SK-N-SH (cell line): ENCODE results near the gene PRKCH. TPM values are rescaled to one million over a fixed set of nuclear protein-coding genes. Genes with fewer than 3 reads are reported as not detected.

Experiments used
- CTCF ChIA-PET: fragments of 300-600, 350-600 bp; formaldehyde crosslinking; extraction: SDS; loops from one replicate; lab custom pipeline; 2021; lab: Yijun Ruan, JAX
- POLR2A ChIA-PET: fragments of 350-600 bp; sonication (Branson Sonifier 250); formaldehyde crosslinking; extraction: SDS; loops from one replicate; lab custom pipeline; 2020; ENCODE audit warnings: antibody characterized with exemption, inconsistent platforms; lab: Yijun Ruan, JAX
- DNase-seq: peaks from one replicate; pipeline ENCODE4 v3.0.0; 2012
- H2AFZ ChIP-seq: fragments of 200-600 bp; sonication (generic); 2 replicates; pipeline ENCODE4 v1.8.1; 2016; ENCODE audit warnings: antibody characterized with exemption, mild to moderate bottlenecking, low read depth
- H3F3A ChIP-seq: fragments of 200-600 bp; sonication (generic); replicated peaks from 2 replicates; pipeline ENCODE3; 2016; ENCODE audit warnings: antibody characterized with exemption, mild to moderate bottlenecking; ENCODE audit not compliant: insufficient read depth
- H3K27ac ChIP-seq, 2 experiments: fragments of 200-500 bp in 1 of 2; fragments of 200-600 bp in 1 of 2; sonication (Bioruptor generic) in 1 of 2; sonication (generic), shearing (Covaris generic) in 1 of 2; 2 replicates each; pipeline versions ENCODE4 v1.5.1 to v1.6.1; 2014 to 2016; ENCODE audit warnings: low read depth in 2 of 2, inconsistent platforms in 1 of 2, low read length in 1 of 2, mild to moderate bottlenecking in 1 of 2, mixed read lengths in 1 of 2
- H3K27me3 ChIP-seq: fragments of 200-600 bp; sonication (generic), shearing (Covaris generic); 2 replicates; pipeline ENCODE4 v1.6.1; 2016; ENCODE audit warnings: mixed run types; ENCODE audit not compliant: insufficient read depth
- H3K36me3 ChIP-seq, 2 experiments: fragments of 200-500 bp in 1 of 2; fragments of 200-600 bp in 1 of 2; sonication (Bioruptor generic) in 1 of 2; sonication (generic) in 1 of 2; replicated peaks in 1 of 2; 2 replicates each; pipeline versions ENCODE3 to v1.5.1; 2014 to 2016; ENCODE audit warnings: low read length in 1 of 2, mild to moderate bottlenecking in 1 of 2; ENCODE audit not compliant: insufficient read depth in 2 of 2, control insufficient read depth in 1 of 2
- H3K4me1 ChIP-seq, 2 experiments: fragments of 200-500 bp in 1 of 2; fragments of 200-600 bp in 1 of 2; sonication (Bioruptor generic) in 1 of 2; sonication (generic), shearing (Covaris generic) in 1 of 2; 2 replicates each; pipeline versions ENCODE4 v1.5.1 to v1.6.1; 2014 to 2016; ENCODE audit warnings: low read depth in 1 of 2, low read length in 1 of 2, mixed run types in 1 of 2; ENCODE audit not compliant: insufficient read depth in 2 of 2, control insufficient read depth in 1 of 2
- H3K4me2 ChIP-seq: fragments of 200-600 bp; sonication (generic), shearing (Covaris generic); 2 replicates; pipeline ENCODE4 v1.6.1; 2017; ENCODE audit warnings: mixed run types
- H3K4me3 ChIP-seq, 2 experiments: fragments of 200-500 bp in 1 of 2; fragments of 200-600 bp in 1 of 2; sonication (Bioruptor generic) in 1 of 2; sonication (generic), shearing (Covaris generic) in 1 of 2; 2 replicates each; pipeline versions ENCODE4 v1.5.1 to v1.8.1; 2014 to 2016; ENCODE audit warnings: low read depth in 2 of 2, inconsistent platforms in 1 of 2, low read length in 1 of 2, mild to moderate bottlenecking in 1 of 2, mixed read lengths in 1 of 2, moderate library complexity in 1 of 2
- H3K79me2 ChIP-seq: fragments of 200-600 bp; sonication (generic); 2 replicates; pipeline ENCODE4 v1.8.1; 2017; ENCODE audit warnings: mild to moderate bottlenecking; ENCODE audit not compliant: insufficient read depth
- H3K9ac ChIP-seq: fragments of 200-600 bp; sonication (generic); 2 replicates; pipeline ENCODE4 v1.6.1; 2017; ENCODE audit warnings: mixed run types
- H3K9me2 ChIP-seq: fragments of 200-600 bp; sonication (generic); 2 replicates; pipeline ENCODE4 v1.6.1; 2017; ENCODE audit warnings: mixed run types
- H3K9me3 ChIP-seq: fragments of 200-600 bp; sonication (generic); 2 replicates; pipeline ENCODE4 v1.6.1; 2017; ENCODE audit warnings: mixed run types, mild to moderate bottlenecking, moderate library complexity
- H4K20me1 ChIP-seq: fragments of 200-600 bp; sonication (generic); 2 replicates; pipeline ENCODE4 v1.6.1; 2017; ENCODE audit warnings: mild to moderate bottlenecking, mixed run types; ENCODE audit not compliant: insufficient read depth
- EP300 ChIP-seq, 2 experiments: IDR thresholded peaks; 2 replicates each; pipeline versions ENCODE4 v1.4.0 to v1.6.1; 2012; ENCODE audit warnings: borderline replicate concordance in 1 of 2, low read depth in 1 of 2, low read length in 1 of 2
- EZH2phosphoT487 ChIP-seq: fragments of 200-600 bp; sonication (generic); IDR thresholded peaks from 2 replicates; pipeline ENCODE4 v1.6.1; 2017; ENCODE audit warnings: low read depth, mixed run types, mild to moderate bottlenecking, antibody characterized with exemption, moderate library complexity, borderline replicate concordance
- FOSL2 ChIP-seq: IDR thresholded peaks from 2 replicates; pipeline ENCODE4 v1.4.0; 2012; ENCODE audit warnings: low read depth, mild to moderate bottlenecking, moderate library complexity, borderline replicate concordance
- JUND ChIP-seq: IDR thresholded peaks from 2 replicates; pipeline ENCODE4 v1.4.0; 2012
- POLR2AphosphoS5 ChIP-seq: IDR thresholded peaks from 2 replicates; pipeline ENCODE4 v1.6.1; 2012; ENCODE audit warnings: low read depth, low read length
- RFX5 ChIP-seq: IDR thresholded peaks from 2 replicates; pipeline ENCODE4 v1.6.1; 2012; ENCODE audit warnings: mild to moderate bottlenecking, improper control_type of control experiment, low read length
- TCF12 ChIP-seq: IDR thresholded peaks from 2 replicates; pipeline ENCODE4 v1.4.0; 2012
- WGBS: methylation state at CpG from one replicate; pipeline ENCODE4 v1.1.6; 2017; ENCODE audit warnings: low lambda C conversion rate; 5-methylcytosine and 5-hydroxymethylcytosine counted together
- polyA plus RNA-seq, 3 experiments: library from polyadenylated mRNA; depleted of rRNA; stranded (reverse); fragments of >200 nt; gene quantifications; 2 replicates each; pipeline ENCODE4 v1.2.3, GENCODE V29; 2012
- TF ChIP-seq, protein P1 (sequence below): IDR thresholded peaks from 2 replicates; pipeline ENCODE4 v1.4.0; 2012; ENCODE audit warnings: low read depth, borderline replicate concordance
- TF ChIP-seq, protein P2 (sequence below): fragments of 150-350 bp; IDR thresholded peaks from 2 replicates; pipeline ENCODE4 v1.6.1; 2017; ENCODE audit warnings: antibody characterized with exemption, low read length, low read depth, borderline replicate concordance
- TF ChIP-seq, protein P3 (sequence below): IDR thresholded peaks from 2 replicates; pipeline ENCODE4; 2012
- TF ChIP-seq, protein P4 (sequence below): IDR thresholded peaks from 2 replicates; pipeline ENCODE4 v1.4.0; 2012; ENCODE audit warnings: low read depth
- TF ChIP-seq, protein P5 (sequence below): fragments of 150-350 bp; IDR thresholded peaks from 2 replicates; pipeline ENCODE4 v1.6.1; 2016; ENCODE audit warnings: mild to moderate bottlenecking, low read depth, low read length
- TF ChIP-seq, protein P6 (sequence below): IDR thresholded peaks from 2 replicates; pipeline ENCODE4 v1.6.1; 2012; ENCODE audit warnings: mild to moderate bottlenecking, low read depth, low read length, moderate library complexity
- TF ChIP-seq, protein P7 (sequence below): fragments of 200-600 bp; sonication (generic); IDR thresholded peaks from 2 replicates; pipeline ENCODE4 v1.6.1; 2017; ENCODE audit warnings: antibody characterized with exemption, mild to moderate bottlenecking, moderate library complexity

PRKCH gene
- polyA plus RNA-seq, 1 of the 3 experiments (the other 2 are of a cell fraction) = 4.2 TPM

DNA sequence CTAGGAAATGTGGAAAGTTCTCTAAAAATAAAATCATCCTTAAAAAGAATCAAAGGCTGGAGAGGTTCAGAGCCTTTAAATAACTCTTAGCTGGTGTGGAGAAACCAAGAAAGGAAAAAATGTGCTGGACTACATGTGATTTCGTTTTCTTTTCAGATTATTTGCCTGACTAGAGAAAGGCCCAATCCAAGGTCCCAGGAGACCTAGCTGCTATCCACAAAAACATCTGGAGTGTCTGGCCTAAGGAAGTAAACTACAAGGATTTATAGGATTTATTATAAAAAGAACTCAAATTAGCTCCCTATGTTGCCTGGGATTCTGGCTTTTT, 39.5 kb upstream of the PRKCH start:
- Histone ChIP-seq H3F3A (peaks cover 3% of the 10 kb centered on the region), H3K4me2 (no peak overlapping the region), H3K9ac (no peak overlapping the region), H2AFZ (no peak overlapping the region), H3K36me3 (no peaks in the 10 kb centered on the region), H3K79me2 (no peaks in the 10 kb centered on the region), H3K4me1 (peaks cover 6 to 8% of the 10 kb centered on the region in 2 experiments; a peak in 2 of 4 replicates), H3K4me3 (no peak overlapping the region), H3K9me3 (no peaks in the 10 kb centered on the region), H3K9me2 (no peaks in the 10 kb centered on the region), H4K20me1 (no peaks in the 10 kb centered on the region), H3K27ac (no peak overlapping the region), H3K27me3 (no peaks in the 10 kb centered on the region)
- 100% methylated on average over 1 of the region's 1 CpG for WGBS
- TF ChIP-seq POLR2AphosphoS5 (no peak), RFX5 (no peak), JUND (no peak), FOSL2 (no peak), EZH2phosphoT487 (no peak)
- TF ChIP-seq, protein P1, sequence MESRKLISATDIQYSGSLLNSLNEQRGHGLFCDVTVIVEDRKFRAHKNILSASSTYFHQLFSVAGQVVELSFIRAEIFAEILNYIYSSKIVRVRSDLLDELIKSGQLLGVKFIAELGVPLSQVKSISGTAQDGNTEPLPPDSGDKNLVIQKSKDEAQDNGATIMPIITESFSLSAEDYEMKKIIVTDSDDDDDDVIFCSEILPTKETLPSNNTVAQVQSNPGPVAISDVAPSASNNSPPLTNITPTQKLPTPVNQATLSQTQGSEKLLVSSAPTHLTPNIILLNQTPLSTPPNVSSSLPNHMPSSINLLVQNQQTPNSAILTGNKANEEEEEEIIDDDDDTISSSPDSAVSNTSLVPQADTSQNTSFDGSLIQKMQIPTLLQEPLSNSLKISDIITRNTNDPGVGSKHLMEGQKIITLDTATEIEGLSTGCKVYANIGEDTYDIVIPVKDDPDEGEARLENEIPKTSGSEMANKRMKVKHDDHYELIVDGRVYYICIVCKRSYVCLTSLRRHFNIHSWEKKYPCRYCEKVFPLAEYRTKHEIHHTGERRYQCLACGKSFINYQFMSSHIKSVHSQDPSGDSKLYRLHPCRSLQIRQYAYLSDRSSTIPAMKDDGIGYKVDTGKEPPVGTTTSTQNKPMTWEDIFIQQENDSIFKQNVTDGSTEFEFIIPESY = no peak
- TF ChIP-seq, protein P2, sequence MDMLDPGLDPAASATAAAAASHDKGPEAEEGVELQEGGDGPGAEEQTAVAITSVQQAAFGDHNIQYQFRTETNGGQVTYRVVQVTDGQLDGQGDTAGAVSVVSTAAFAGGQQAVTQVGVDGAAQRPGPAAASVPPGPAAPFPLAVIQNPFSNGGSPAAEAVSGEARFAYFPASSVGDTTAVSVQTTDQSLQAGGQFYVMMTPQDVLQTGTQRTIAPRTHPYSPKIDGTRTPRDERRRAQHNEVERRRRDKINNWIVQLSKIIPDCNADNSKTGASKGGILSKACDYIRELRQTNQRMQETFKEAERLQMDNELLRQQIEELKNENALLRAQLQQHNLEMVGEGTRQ = no peak
- TF ChIP-seq, protein P3, sequence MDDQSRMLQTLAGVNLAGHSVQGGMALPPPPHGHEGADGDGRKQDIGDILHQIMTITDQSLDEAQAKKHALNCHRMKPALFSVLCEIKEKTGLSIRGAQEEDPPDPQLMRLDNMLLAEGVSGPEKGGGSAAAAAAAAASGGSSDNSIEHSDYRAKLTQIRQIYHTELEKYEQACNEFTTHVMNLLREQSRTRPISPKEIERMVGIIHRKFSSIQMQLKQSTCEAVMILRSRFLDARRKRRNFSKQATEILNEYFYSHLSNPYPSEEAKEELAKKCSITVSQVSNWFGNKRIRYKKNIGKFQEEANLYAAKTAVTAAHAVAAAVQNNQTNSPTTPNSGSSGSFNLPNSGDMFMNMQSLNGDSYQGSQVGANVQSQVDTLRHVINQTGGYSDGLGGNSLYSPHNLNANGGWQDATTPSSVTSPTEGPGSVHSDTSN = no peak
- DNase-seq = no peak
- ChIA-PET POLR2A (no interaction called here), CTCF (interaction anchor here (0.8 to 11.8 kb wide), 5 partner anchors 10 to 773 kb away, joined by 3 to 104 read pairs (median 8); no protein-coding TSS in a partner anchor)

DNA sequence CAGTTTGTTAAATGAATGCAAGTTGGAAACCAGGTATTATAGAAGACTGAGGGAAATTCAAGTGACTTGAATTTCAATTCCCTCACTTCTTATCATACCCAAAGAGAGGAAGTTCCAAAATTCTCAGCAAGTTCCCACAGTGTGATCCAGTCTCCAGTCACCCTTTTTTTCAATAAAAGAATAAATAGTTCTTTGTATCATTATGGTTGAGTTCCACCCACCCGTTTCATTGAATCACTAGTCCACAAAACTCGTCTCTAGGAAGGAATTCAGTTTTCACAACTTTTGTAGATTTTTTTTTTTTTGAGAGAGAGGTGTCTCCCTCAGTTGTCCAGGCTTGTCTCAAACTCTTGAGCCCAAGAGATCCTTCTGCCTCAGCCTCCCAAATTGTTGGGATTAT, 38.6 kb upstream of the PRKCH start:
- no peak overlapping the region for H3K27ac ChIP-seq
- H4K20me1 ChIP-seq = no peaks in the 10 kb centered on the region
- H3K4me1 ChIP-seq = peaks cover 6 to 8% of the 10 kb centered on the region in 2 experiments; a peak in 2 of 4 replicates
- no peak for DNase-seq
- H3F3A ChIP-seq = no peaks in the 10 kb centered on the region
- CTCF ChIA-PET = interaction anchor here (1.0 to 11.8 kb wide), 4 partner anchors 9 to 50 kb away, joined by 4 to 104 read pairs (median 18); no protein-coding TSS in a partner anchor
- POLR2A ChIA-PET = no interaction called here
- no peak overlapping the region for H3K4me3 ChIP-seq
- H3K27me3 ChIP-seq = no peaks in the 10 kb centered on the region
- H3K36me3 ChIP-seq = no peaks in the 10 kb centered on the region
- H3K9me2 ChIP-seq = no peaks in the 10 kb centered on the region
- H3K4me2 ChIP-seq = no peak overlapping the region
- no peak overlapping the region for H2AFZ ChIP-seq
- no peaks in the 10 kb centered on the region for H3K79me2 ChIP-seq
- H3K9me3 ChIP-seq = no peaks in the 10 kb centered on the region
- H3K9ac ChIP-seq = no peak overlapping the region
- WGBS = 90% methylated on average over 2 of the region's 2 CpGs
- TF ChIP-seq, protein P4, sequence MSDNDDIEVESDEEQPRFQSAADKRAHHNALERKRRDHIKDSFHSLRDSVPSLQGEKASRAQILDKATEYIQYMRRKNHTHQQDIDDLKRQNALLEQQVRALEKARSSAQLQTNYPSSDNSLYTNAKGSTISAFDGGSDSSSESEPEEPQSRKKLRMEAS = no peak
- TF ChIP-seq TCF12 = no peak
- TF ChIP-seq, protein P5, sequence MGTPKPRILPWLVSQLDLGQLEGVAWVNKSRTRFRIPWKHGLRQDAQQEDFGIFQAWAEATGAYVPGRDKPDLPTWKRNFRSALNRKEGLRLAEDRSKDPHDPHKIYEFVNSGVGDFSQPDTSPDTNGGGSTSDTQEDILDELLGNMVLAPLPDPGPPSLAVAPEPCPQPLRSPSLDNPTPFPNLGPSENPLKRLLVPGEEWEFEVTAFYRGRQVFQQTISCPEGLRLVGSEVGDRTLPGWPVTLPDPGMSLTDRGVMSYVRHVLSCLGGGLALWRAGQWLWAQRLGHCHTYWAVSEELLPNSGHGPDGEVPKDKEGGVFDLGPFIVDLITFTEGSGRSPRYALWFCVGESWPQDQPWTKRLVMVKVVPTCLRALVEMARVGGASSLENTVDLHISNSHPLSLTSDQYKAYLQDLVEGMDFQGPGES = no peak
- TF ChIP-seq, protein P2 = no peak
- TF ChIP-seq EP300 (IDR thresholded peaks at IDR 0.05; ENCODE audit: borderline replicate concordance in 1 of 2, low read depth in 1 of 2, low read length in 1 of 2) = no peak
- TF ChIP-seq, protein P6, sequence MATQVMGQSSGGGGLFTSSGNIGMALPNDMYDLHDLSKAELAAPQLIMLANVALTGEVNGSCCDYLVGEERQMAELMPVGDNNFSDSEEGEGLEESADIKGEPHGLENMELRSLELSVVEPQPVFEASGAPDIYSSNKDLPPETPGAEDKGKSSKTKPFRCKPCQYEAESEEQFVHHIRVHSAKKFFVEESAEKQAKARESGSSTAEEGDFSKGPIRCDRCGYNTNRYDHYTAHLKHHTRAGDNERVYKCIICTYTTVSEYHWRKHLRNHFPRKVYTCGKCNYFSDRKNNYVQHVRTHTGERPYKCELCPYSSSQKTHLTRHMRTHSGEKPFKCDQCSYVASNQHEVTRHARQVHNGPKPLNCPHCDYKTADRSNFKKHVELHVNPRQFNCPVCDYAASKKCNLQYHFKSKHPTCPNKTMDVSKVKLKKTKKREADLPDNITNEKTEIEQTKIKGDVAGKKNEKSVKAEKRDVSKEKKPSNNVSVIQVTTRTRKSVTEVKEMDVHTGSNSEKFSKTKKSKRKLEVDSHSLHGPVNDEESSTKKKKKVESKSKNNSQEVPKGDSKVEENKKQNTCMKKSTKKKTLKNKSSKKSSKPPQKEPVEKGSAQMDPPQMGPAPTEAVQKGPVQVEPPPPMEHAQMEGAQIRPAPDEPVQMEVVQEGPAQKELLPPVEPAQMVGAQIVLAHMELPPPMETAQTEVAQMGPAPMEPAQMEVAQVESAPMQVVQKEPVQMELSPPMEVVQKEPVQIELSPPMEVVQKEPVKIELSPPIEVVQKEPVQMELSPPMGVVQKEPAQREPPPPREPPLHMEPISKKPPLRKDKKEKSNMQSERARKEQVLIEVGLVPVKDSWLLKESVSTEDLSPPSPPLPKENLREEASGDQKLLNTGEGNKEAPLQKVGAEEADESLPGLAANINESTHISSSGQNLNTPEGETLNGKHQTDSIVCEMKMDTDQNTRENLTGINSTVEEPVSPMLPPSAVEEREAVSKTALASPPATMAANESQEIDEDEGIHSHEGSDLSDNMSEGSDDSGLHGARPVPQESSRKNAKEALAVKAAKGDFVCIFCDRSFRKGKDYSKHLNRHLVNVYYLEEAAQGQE = no peak
- TF ChIP-seq, protein P7, sequence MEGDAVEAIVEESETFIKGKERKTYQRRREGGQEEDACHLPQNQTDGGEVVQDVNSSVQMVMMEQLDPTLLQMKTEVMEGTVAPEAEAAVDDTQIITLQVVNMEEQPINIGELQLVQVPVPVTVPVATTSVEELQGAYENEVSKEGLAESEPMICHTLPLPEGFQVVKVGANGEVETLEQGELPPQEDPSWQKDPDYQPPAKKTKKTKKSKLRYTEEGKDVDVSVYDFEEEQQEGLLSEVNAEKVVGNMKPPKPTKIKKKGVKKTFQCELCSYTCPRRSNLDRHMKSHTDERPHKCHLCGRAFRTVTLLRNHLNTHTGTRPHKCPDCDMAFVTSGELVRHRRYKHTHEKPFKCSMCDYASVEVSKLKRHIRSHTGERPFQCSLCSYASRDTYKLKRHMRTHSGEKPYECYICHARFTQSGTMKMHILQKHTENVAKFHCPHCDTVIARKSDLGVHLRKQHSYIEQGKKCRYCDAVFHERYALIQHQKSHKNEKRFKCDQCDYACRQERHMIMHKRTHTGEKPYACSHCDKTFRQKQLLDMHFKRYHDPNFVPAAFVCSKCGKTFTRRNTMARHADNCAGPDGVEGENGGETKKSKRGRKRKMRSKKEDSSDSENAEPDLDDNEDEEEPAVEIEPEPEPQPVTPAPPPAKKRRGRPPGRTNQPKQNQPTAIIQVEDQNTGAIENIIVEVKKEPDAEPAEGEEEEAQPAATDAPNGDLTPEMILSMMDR = no peak
